Effector memory CD8-positive, alpha-beta T cell (primary cell): ENCODE measurements around the gene MSRB2.

Source experiments
- ATAC-seq: fragments of 150-1000 bp; cut with Tn5 transposase; replicated peaks from 2 replicates; pipeline ENCODE4 v1.10.0; 2021; ENCODE audit warnings: mild to moderate bottlenecking, moderate library complexity
- DNase-seq, 3 experiments: peaks; one replicate each; pipeline ENCODE4 v3.0.0; 2021
- H3K27ac Mint-ChIP-seq, 2 donors: one replicate each; pipeline ENCODE4 v1.8.0; 2022; ENCODE audit warnings: mild to moderate bottlenecking in 2 of 2, mixed read lengths in 2 of 2, moderate library complexity in 2 of 2
- H3K27me3 Mint-ChIP-seq, 2 donors: one replicate each; pipeline ENCODE4 v1.8.0; 2022; ENCODE audit warnings: mixed read lengths in 2 of 2
- H3K36me3 Mint-ChIP-seq: one replicate; pipeline ENCODE4 v1.8.0; 2022; ENCODE audit warnings: mild to moderate bottlenecking, moderate library complexity, mixed read lengths; ENCODE audit not compliant: insufficient read depth
- H3K4me1 Mint-ChIP-seq, 2 donors: one replicate each; pipeline ENCODE4 v1.8.0; 2022; ENCODE audit warnings: low read depth in 2 of 2, mixed read lengths in 2 of 2
- H3K4me3 Mint-ChIP-seq, 2 donors: one replicate each; pipeline ENCODE4 v1.8.0; 2022; ENCODE audit warnings: mild to moderate bottlenecking in 2 of 2, mixed read lengths in 2 of 2, moderate library complexity in 2 of 2
- H3K9me3 Mint-ChIP-seq, 2 donors: one replicate each; pipeline ENCODE4 v1.8.0; 2022; ENCODE audit warnings: mixed read lengths in 2 of 2
- total RNA-seq, 9 experiments: gene quantifications; one replicate each; lab custom pipeline; 2026; lab: John Stamatoyannopoulos, UW

The MSRB2 gene
- 0.61 to 3.0 (median 0.79) reads per million in 9 experiments for total RNA-seq

GRCh38 chr10:23095404-23095965, at the start of gene MSRB2:
TSS of gene MSRB2 (plus strand) at chr10:23095579. CDS start at chr10:23095609, 30 bp downstream.
- ATAC-seq (peak; percentile 73), DNase-seq (peak; percentile 41 to 46 (median 42))
- Mint-ChIP-seq H3K27ac (peak within 1 kb of the TSS; percentile 89), H3K4me3 (peak within 1 kb of the TSS; percentile 83 to 87), H3K9me3 (peaks cover 0 to 2% of the 10 kb centered on the region in 2 donors), H3K4me1 (peaks cover 18 to 24% of the 10 kb centered on the region in 2 donors), H3K27me3 (no peaks in the 10 kb centered on the region), H3K36me3 (no peaks in the 10 kb centered on the region)

- H3K36me3 Mint-ChIP-seq, result no peaks in the 10 kb centered on the region
- peaks cover 48 to 78% of the 10 kb centered on the region in 2 donors for H3K27me3 Mint-ChIP-seq
- ATAC-seq, result no peak
- H3K4me1 Mint-ChIP-seq, result no peaks in the 10 kb centered on the region
- H3K27ac Mint-ChIP-seq, result no peak overlapping the region
- no peak for DNase-seq
- no peak overlapping the region for H3K4me3 Mint-ChIP-seq
- no peaks in the 10 kb centered on the region for H3K9me3 Mint-ChIP-seq
Measured at GRCh38 chr10:23046027-23046426, 49.4 kb upstream of the MSRB2 start.

DNA sequence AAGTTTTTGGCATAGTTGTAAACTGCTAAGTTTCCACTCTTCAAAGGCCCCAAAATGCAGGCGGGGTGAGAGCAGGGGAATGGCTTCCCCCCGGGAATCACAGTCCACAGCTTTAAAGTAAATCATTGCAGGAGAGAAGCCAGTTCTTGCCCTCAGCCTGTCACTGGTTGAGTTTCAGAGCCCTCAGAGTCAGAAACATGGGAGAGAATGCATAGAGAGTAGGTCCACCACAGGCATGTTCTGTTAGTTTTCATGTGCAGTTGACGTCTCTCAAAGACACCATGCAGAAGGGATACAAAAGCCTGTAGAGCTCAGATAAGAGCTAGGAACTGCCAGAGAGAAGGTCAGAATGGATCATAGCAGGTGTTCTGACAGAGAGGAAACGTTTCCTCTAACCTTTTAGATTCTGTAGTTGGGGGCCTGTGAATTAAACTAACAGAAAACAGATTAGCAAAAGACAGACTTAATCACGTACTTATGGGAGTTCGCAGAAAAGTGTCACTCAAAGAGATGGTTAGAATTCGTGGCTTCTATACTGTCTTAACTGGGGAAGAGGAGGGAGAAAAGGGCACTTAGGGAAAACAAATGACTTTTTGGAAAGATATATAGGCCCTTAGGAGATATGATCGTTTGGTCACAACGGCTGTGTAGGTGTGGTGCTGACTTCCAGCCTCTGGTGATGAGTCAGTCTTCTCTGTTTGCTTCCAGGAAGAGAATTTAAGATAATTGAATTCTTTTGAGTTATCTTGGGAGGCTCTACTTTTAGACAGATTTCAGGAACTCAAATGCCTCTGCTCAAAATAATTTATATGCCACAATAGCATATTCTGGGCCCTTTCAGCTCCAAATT, 48.0 kb upstream of the MSRB2 start:
- no peak for DNase-seq
- no peak for ATAC-seq
- Mint-ChIP-seq H3K9me3 (no peaks in the 10 kb centered on the region), H3K4me1 (no peaks in the 10 kb centered on the region), H3K27me3 (peaks cover 52 to 84% of the 10 kb centered on the region in 2 donors), H3K36me3 (no peaks in the 10 kb centered on the region), H3K27ac (no peak overlapping the region), H3K4me3 (no peak overlapping the region)

- H3K4me1 Mint-ChIP-seq, result no peaks in the 10 kb centered on the region
- no peaks in the 10 kb centered on the region for H3K36me3 Mint-ChIP-seq
- H3K27ac Mint-ChIP-seq, result no peak overlapping the region
- DNase-seq (no peak), ATAC-seq (no peak)
- H3K9me3 Mint-ChIP-seq, result no peaks in the 10 kb centered on the region
- H3K27me3 Mint-ChIP-seq, result peaks cover 52 to 84% of the 10 kb centered on the region in 2 donors
- no peak overlapping the region for H3K4me3 Mint-ChIP-seq
Measured at GRCh38 chr10:23048191-23048590, 47.2 kb upstream of the MSRB2 start.

- H3K9me3 Mint-ChIP-seq, result no peaks in the 10 kb centered on the region
- H3K4me1 Mint-ChIP-seq, result no peaks in the 10 kb centered on the region
- no peak for DNase-seq
Measured at GRCh38 chr10:23051278-23051677, 44.1 kb upstream of the MSRB2 start.

DNA sequence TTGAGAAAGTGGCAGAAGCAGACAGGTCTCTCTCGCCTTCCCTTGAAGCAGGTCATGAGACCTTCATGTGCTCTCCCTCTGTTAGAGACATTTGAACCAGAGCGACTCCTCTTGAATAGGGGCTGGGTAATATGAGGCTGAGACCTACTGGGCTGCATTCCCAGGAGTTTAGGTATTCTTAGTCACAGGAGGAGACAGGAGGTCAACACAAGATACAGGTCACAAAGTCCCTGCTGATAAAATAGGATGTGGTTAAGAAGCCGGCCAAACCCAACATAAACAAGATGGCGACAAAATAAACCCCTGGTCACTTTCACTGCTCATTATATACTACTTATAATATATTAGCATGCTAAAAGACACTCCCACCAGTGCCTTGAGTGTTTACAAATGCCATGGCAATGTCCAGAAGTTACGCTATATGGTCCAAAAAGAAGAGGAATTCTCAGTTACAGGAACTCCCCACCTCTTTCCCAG, 43.5 kb upstream of the MSRB2 start:
- Mint-ChIP-seq H3K36me3 (no peaks in the 10 kb centered on the region), H3K9me3 (no peaks in the 10 kb centered on the region), H3K4me1 (no peaks in the 10 kb centered on the region), H3K27ac (no peak overlapping the region), H3K27me3 (peaks cover 60 to 92% of the 10 kb centered on the region in 2 donors), H3K4me3 (no peak overlapping the region)
- DNase-seq (no peak), ATAC-seq (no peak)

More at GRCh38 chr10:23051278-23051677, 44.1 kb upstream of the MSRB2 start:
- ATAC-seq, result no peak
- H3K27ac Mint-ChIP-seq, result no peak overlapping the region
- H3K27me3 Mint-ChIP-seq, result peaks cover 54 to 86% of the 10 kb centered on the region in 2 donors
- no peak overlapping the region for H3K4me3 Mint-ChIP-seq
- no peaks in the 10 kb centered on the region for H3K36me3 Mint-ChIP-seq

GRCh38 chr10:23053036-23053435, 42.3 kb upstream of the MSRB2 start:
- Mint-ChIP-seq H3K9me3 (no peaks in the 10 kb centered on the region), H3K27ac (no peak overlapping the region), H3K27me3 (peaks cover 54 to 86% of the 10 kb centered on the region in 2 donors), H3K4me1 (no peaks in the 10 kb centered on the region), H3K36me3 (no peaks in the 10 kb centered on the region), H3K4me3 (no peak overlapping the region)
- no peak for DNase-seq
- no peak for ATAC-seq

DNA sequence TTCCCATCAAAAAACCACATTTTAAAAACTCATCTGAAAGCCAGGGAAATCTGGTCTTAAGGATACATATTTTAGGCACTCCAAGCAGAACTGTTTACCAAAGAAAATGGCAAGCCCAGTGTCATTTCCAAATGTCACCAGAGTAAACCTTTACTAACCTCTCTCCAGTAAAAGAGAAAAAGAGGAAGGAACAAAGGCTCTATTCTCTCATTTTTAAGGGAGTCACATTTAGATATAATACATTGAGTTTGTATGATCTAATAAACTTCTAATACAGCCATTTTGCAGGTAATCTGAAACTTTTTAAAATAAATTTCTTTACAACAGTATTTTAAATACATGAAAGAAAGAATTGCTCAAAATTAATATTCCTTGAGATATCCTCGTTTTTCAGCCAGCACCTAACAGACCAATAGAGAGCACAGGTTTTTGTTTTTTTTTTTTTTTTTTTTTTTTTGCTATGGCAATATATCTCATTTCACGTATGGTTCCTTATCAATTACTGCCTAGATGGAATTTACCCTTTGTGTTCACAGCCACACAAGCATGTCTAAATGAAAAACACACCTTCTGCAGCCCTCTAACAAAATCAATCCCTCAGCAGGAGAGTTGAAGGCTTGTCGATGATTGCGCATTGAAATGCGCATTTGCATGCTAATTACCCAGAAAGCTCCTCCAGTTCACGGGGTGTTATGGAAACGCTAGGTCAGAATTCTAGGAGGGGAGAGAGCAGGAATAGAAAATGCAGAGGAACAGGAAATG, 39.8 kb upstream of the MSRB2 start:
- H3K4me1 Mint-ChIP-seq, result no peaks in the 10 kb centered on the region
- H3K27me3 Mint-ChIP-seq, result peaks cover 55 to 74% of the 10 kb centered on the region in 2 donors
- no peak overlapping the region for H3K4me3 Mint-ChIP-seq
- H3K9me3 Mint-ChIP-seq, result peaks cover 0 to 2% of the 10 kb centered on the region in 2 donors
- no peaks in the 10 kb centered on the region for H3K36me3 Mint-ChIP-seq
- DNase-seq (no peak), ATAC-seq (no peak)
- no peak overlapping the region for H3K27ac Mint-ChIP-seq

DNA sequence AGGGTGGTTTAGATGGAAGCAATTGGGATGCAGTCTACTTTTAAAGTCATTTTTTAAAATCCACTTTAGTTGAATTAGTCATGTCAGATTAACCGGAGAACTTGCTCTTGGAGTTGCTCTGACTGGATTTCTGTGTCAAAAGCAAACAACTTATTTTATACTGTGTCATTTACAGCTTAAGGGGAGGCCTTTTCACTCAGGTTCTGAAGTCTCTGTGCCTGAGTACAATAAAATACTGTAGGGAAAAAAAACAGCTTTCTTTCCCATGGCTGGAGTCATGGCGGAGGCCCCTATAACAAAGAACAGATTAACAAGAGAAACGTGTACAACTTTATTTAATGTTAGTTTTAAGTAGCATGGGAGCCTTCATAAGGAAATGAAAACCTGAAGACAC, 39.2 kb upstream of the MSRB2 start:
- peaks cover 0 to 2% of the 10 kb centered on the region in 2 donors for H3K9me3 Mint-ChIP-seq
- peaks cover 53 to 74% of the 10 kb centered on the region in 2 donors for H3K27me3 Mint-ChIP-seq
- H3K27ac Mint-ChIP-seq, result no peak overlapping the region
- H3K36me3 Mint-ChIP-seq, result no peaks in the 10 kb centered on the region
- DNase-seq (no peak), ATAC-seq (no peak)
- H3K4me3 Mint-ChIP-seq, result no peak overlapping the region
- no peaks in the 10 kb centered on the region for H3K4me1 Mint-ChIP-seq

DNA sequence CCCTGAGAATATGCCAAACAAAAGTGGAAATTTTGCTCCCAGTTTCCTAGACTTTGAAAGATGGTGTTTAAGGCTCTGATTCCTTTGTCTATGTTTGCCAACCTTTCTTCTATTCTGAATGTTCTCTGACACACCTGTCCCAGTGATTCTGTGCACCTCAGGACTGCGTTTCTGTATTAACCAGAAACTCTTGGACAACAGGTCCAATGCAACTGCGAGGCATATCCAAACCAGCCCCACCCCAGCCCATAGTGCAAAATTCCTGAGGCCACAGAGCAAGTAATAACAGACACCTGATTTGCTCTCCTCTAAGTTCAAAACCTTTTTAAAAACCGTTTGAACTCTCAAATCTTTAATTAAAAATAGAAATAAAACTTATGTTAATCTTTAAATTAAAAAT, 37.0 kb upstream of the MSRB2 start:
- DNase-seq (no peak), ATAC-seq (no peak)
- H3K9me3 Mint-ChIP-seq, result peaks cover 0 to 2% of the 10 kb centered on the region in 2 donors
- H3K4me3 Mint-ChIP-seq, result no peak overlapping the region
- no peak overlapping the region for H3K27ac Mint-ChIP-seq
- H3K36me3 Mint-ChIP-seq, result no peaks in the 10 kb centered on the region
- H3K4me1 Mint-ChIP-seq, result no peaks in the 10 kb centered on the region
- peaks cover 42 to 63% of the 10 kb centered on the region in 2 donors for H3K27me3 Mint-ChIP-seq

- Mint-ChIP-seq H3K27ac (no peak overlapping the region), H3K4me3 (no peak overlapping the region), H3K9me3 (peaks cover 0 to 2% of the 10 kb centered on the region in 2 donors), H3K36me3 (no peaks in the 10 kb centered on the region), H3K4me1 (no peaks in the 10 kb centered on the region), H3K27me3 (peaks cover 42 to 49% of the 10 kb centered on the region in 2 donors)
- DNase-seq (no peak), ATAC-seq (no peak)
Measured at GRCh38 chr10:23060918-23061317, 34.5 kb upstream of the MSRB2 start.

DNA sequence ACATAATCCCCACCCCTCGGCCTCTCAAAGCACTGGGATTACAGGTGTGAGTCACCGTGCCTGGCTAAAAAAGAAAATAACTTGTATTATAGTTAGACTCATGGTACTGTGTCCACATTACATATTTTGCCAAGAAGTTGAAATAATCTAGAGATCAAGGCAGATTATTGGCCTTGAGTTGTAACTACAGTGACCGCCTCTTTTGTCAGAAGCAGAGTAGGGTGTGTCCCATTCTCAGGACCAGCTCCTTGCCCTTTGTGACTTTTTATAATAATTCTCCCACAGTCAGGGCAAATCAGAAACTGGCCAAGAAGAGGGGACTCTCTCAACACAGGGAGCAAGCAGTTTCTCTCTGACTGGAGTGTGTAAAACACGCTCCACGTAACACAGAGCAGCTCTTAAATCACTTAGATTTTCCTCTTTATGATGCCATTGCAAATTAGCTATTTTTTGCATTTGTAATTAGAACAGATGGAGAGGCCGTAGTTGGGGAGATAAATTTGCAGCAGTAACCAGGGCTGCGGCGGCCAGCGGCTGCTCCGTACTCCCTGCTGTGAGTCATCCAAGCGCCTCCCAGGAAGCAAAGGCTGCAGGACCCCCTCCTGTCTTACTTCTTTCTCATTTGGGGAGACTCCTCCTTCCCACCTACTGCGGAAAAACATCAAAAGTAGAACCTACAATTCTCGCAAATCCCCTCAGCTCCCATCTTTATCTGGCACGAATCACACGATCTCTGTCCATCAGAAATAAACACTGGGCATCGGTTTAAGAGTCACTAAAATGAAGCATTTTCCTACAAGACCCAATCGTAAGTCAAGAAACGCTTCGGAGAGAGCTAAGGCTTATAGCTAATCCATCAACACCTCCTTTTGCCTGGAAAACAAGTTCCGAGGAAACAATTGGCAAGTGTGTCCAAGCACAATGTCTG, 32.1 kb upstream of the MSRB2 start:
- peaks cover 34 to 46% of the 10 kb centered on the region in 2 donors for H3K27me3 Mint-ChIP-seq
- DNase-seq (no peak), ATAC-seq (no peak)
- peaks cover 3% of the 10 kb centered on the region in 2 donors for H3K4me1 Mint-ChIP-seq
- H3K9me3 Mint-ChIP-seq, result peaks cover 0 to 2% of the 10 kb centered on the region in 2 donors
- H3K36me3 Mint-ChIP-seq, result no peaks in the 10 kb centered on the region
- H3K4me3 Mint-ChIP-seq, result no peak overlapping the region
- H3K27ac Mint-ChIP-seq, result no peak overlapping the region
